NCI-H82 treated with DMSO at 0.1 percent for 48 hours (cell line): Measurements from ENCODE around the gene DSTYK.
A peak's percentile ranks its signal among the peaks of the same experiment; 100 is the strongest.
"Not testable (repeated sequence)": the region's sequence is repeated elsewhere in the genome, so short reads cannot be mapped to it uniquely, and the experiment has no call there.

Source experiments
- DNase-seq: peaks from one replicate; lab custom pipeline; 2025; ENCODE audit not compliant: unreplicated experiment; lab: John Stamatoyannopoulos, UW

DSTYK gene

GRCh38 chr1:205243350-205244191, 32.1 kb upstream of the DSTYK start:
- no peak for DNase-seq

GRCh38 chr1:205241366-205242030, 30.0 kb upstream of the DSTYK start:
- no peak for DNase-seq

DNA sequence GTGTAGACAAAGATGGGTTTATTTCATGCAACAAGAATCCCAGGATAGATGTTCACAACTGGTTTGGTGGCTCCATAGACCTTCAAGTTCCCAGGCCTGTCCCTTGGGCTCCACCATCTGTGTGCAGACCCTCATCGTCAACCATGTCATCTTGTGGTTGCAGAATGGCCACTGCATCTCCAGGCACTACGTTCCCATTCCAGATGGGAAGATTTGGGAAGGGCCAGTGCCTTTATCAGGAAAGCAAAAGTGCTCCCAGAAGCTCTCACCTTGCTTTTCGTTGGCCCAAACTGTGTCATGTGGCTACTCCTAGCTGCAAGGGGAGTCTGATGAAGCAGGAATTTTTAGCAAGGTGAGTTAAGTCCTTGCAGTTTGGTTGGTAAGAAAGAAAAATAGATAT, 29.1 kb upstream of the DSTYK start:
- no peak for DNase-seq

GRCh38 chr1:205240118-205240517, 28.6 kb upstream of the DSTYK start:
- peak; percentile 64 for DNase-seq

DNA sequence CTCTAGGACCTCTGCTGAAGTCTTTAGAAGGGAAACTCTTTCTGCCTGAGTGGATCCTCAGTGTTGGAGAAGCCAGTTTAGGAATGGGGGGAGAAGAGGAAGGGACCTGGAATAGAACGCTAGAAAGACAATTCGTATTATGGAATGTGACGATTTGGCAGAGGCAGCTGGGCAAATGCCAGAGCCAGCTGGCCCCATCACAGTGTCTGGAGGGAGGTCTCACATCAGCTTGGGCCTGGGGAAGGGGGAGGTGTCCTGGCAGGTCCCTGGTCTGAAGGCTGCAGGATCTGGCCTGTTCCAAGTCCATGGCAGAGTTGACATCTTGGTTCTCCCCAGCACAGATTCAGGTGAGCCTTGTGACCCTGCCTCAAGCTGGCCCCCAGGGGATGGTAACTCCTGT, 27.6 kb upstream of the DSTYK start:
- DNase-seq, result no peak

DNA sequence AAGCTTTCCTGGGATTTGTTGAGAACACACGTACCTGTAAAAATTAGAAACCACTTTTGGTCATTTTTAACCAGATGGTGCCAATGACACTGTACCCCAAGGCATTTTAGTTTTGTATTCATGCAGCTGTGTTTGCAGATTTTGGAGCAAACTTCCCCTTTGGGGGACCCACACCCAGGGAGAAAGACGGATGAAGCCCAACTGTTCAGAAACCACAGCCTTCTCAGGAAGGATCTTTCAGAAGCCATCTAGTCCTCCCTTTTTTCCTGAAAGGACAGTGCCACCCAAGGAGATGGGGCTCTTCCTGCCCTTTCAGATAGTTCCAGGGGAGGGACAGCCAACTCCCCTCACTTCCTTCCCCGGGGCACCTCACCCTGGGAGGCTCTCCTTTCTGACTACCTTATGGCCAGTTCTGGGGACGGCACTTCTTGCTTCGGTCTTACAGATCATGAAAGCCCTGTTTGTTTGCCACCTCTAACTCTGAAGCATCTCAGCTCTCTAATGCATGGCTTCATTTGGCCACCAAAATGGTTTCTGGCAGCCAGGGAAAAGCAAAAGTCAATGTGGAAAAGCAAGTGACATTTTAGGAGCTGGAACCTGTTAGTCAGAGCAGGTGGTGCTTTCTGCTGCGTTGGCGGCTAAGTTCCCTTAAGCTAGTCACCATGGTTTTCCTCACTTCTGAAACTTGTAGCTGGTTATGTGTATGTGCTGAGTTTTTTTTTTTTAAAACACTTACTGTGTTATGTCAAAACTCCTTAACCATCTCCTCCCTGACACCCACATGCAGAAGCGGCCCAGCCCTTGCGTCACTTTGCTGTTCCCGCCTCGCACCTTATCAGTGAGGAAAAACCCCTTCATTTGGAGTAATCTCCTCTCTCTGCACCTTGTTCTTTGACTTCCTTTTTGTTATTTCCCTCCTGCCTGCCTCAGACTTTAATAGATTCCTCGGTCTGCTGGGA, 26.3 kb upstream of the DSTYK start:
- no peak for DNase-seq

GRCh38 chr1:205236951-205237475, 25.5 kb upstream of the DSTYK start:
- DNase-seq, result no peak

DNA sequence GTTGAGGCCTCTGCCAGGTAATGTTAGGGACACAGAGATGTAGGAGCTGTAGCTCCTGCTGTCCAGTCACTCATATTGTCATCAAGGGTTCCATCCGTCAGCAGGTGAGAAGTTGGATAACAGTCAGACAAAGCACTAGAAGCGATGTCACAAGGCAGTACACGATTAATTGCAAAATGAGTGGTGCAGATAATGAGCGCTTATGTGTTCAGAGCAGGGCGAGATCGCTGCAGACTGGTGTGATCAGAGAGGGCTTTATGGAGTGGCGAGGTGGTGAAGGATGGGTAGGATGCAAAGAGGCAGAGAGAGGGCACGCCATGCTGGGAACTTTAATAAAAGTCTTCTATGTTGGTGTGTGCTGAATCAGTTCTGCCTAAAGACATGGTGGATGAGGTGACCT, 25.0 kb upstream of the DSTYK start:
- DNase-seq, result no peak

- DNase-seq, result no peak
These were observed 24.4 kb upstream of the DSTYK start for GRCh38 chr1:205235951-205236350.

DNA sequence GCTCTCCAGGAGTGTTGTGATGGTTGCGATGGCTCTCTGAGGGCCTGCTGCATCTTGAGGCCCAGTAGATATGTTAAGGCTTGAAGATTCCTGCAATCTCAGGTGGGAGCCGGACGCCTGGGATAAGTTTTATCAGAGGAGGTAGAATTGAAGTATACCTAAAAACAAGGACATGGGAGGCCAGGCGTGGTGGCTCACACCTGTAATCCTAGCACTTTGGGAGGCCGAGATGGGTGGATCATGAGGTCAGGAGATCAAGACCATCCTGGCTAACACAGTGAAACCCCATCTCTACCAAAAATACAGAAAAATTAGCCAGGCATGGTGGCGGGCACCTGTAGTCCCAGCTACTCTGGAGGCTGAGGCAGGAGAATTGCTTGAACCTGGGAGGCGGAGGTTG, 22.5 kb upstream of the DSTYK start:
- not testable (repeated sequence) for DNase-seq

DNA sequence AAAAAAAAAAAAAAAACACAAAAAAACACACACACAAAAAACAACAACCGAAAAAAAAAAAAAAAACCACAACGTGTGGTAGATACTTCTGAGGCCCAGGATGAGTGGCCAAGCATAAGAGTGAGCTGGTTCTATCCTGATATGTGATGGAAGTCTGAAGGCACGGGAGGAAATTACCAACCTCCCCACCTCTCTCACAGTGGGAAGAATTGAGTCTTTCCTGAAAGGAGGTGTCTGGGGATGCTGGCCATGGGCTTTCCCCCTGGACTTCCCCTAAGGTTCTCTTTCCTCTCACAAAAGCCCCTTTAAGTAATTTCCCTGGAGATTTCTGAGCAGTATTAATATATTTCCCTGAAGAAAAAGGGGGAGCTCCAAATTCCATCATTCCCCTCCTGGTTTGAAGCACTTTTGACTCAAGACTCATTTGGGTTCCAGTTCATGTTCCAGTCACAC, 21.5 kb upstream of the DSTYK start:
- DNase-seq, result no peak

DNA sequence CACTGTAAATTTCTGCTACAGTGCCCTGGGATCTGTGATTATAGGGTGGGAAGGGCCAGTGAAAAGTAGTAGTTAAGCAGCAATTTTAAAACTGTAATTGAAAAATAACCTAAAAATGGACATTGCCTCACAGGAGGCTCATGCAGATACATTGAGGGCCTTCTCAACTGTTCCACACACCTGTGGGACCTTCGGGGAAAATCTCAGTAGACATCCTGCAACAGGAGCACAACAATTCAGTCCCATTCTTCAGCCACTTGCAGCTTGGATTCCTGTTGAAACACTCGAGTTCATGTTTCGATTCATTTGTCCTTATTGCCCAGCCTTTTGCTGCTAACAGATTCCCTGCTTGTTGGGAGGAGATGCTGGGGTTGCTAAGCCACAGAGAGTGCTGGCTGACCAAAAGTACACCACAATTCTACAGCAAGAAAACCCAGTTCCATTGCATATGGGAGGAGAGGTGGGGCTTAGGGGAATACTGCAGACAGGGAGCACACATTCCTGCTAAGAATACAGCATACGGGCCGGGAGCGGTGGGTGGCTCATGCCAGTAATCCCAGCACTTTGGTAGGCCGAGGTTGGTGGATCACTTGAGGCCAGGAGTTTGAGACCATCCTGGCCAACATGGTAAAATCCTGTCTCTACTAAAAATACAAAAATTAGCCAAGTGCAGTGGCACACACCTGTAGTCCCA, 20.8 kb upstream of the DSTYK start:
- DNase-seq, result no peak

- no peak for DNase-seq
These were observed 19.5 kb upstream of the DSTYK start for GRCh38 chr1:205230982-205231381.

GRCh38 chr1:205229916-205230700, 18.6 kb upstream of the DSTYK start:
- DNase-seq, result no peak

DNA sequence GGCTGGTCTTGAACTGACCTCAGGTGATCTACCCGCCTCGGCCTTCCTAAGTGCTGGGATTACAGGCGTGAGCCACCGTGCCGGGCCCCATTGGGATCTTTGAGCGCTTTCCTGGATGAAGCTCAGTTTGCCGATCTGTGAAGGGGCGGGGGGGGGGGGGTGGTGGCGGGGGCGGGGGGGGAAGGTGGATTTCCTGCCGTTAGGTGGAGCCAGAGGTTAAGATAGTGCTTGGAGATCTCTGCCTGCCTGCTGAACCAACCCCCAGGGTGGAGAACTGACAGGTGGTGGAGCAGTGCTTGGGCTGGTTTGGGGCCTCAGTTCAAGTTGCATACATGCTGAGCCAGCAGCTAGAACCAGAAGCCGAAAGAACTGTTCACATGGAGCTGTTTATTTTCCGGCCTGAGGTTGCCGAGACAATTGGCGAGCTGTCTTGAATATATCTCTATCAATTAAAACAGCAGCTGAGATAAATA, 17.9 kb upstream of the DSTYK start:
- peak; percentile 93 for DNase-seq

DNA sequence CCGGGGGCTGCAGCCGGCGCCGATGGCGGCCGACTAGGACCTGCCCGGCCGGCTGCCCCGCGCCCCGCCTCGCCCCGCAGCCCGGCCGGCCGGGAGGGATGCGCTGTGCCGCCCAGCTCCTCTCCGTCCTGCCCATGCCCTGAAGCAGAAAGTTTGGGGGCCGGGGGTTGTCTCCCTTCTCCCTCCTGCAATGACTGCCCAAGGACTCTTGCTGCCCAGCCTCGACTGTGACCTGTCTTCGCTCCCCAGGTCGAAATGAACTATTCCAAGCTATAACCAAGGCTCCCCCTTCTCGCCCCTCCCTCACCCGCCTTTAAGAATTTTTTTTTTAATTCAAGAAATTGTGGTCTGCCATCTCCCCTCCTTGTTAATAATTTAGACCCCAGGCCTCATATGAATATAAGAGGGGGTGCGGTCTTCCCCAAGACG, 16.6 kb upstream of the DSTYK start:
- no peak for DNase-seq

DNA sequence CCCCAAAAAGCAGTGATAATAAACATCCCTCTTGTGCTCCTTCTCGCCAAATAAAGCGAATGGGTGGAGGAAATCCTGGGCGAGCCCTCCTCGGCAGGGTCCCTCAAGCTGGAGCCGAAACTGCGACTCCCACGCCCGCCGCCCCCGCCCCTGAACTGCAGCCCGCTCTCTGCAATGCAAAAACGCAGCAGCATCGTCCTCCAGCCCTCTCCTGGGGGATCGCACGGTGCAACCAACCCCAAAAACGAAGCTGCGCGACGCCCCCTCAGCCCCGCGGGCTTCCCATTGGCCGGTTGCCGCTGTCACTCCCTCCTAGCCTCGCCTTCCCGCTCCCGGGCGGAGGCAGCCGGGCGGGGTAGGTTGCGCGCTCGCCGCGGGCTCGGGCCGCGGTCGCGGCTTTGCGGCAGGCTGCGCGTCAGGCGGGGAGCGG, 16.1 kb upstream of the DSTYK start, which contains the start of gene TMCC2:
TMCC2 (plus strand) TSS at position 363 of the 430 bp plus-strand sequence. CDS start 619 bp downstream, outside the sequence.
- peak; percentile 96 for DNase-seq

GRCh38 chr1:205226868-205227583, 15.5 kb upstream of the DSTYK start:
- peak; percentile 72 for DNase-seq
